A549 (cell line): ENCODE results near the gene PRKCE. TPM values are rescaled to one million over a fixed set of nuclear protein-coding genes. Genes with fewer than 3 reads are reported as not detected.

ENCODE experiments used
- ATAC-seq, 2 experiments: fragments of 200-7000 bp in 1 of 2; fragments of >200 bp in 1 of 2; cut with Nextera tagmentation in 1 of 2; cut with Tn5 transposase in 1 of 2; 3 replicates each; pipeline versions ENCODE4 v1.8.0 to v1.9.1; 2018 to 2020; ENCODE audit warnings: mild to moderate bottlenecking in 1 of 2, moderate library complexity in 1 of 2
- CTCF ChIA-PET: fragments of 300-600 bp; sonication (Branson Sonifier 250); formaldehyde crosslinking; extraction: SDS; loops from one replicate; lab custom pipeline; 2021; ENCODE audit warnings: antibody characterized with exemption, inconsistent platforms; lab: Yijun Ruan, JAX
- POLR2A ChIA-PET: fragments of 350-600 bp; formaldehyde crosslinking; extraction: SDS; loops from one replicate; lab custom pipeline; 2021; ENCODE audit warnings: antibody characterized with exemption, inconsistent platforms; lab: Yijun Ruan, JAX
- DNase-seq, 2 experiments: peaks; one replicate each; pipeline versions ENCODE4 v3.0.0 to v3.0.0-alpha.2; 2011 to 2016; ENCODE audit warnings: low read depth in 1 of 2, low spot score in 1 of 2
- FAIRE-seq: peaks from 2 replicates; lab custom pipeline; 2011; peaks lifted over from hg19 to GRCh38; lab: Jason Lieb, UNC
- H3K27ac ChIP-seq, 2 experiments: fragments of >200 bp; sonication (Bioruptor Twin); formaldehyde crosslinking; 3 replicates each; pipeline ENCODE4 v1.5.1; 2016 to 2017
- H3K4me1 ChIP-seq: fragments of >200 bp; sonication (Bioruptor Twin); formaldehyde crosslinking; 3 replicates; pipeline ENCODE4 v1.6.1; 2016
- H3K4me2 ChIP-seq: fragments of >200 bp; sonication (Bioruptor Twin); formaldehyde crosslinking; 3 replicates; pipeline ENCODE4 v1.6.1; 2016
- H3K4me3 ChIP-seq: fragments of >200 bp; sonication (Bioruptor Twin); formaldehyde crosslinking; 3 replicates; pipeline ENCODE4 v1.5.1; 2016
- H3K9me3 ChIP-seq: fragments of >200 bp; sonication (Bioruptor Twin); formaldehyde crosslinking; 3 replicates; pipeline ENCODE4 v1.6.1; 2016
- ATOH8 ChIP-seq: fragments of 250-450 bp; sonication (Bioruptor Pico); IDR thresholded peaks from 2 replicates; pipeline ENCODE4 v1.5.0; 2020; ENCODE audit warnings: low read depth, mild to moderate bottlenecking, moderate library complexity
- CBX2 ChIP-seq: fragments of 200-600 bp; sonication (generic); IDR thresholded peaks from 2 replicates; pipeline ENCODE4 v1.6.1; 2016; ENCODE audit warnings: low read depth, mild to moderate bottlenecking, borderline replicate concordance
- CBX8 ChIP-seq: fragments of 200-600 bp; sonication (generic); IDR thresholded peaks from 2 replicates; pipeline ENCODE4 v1.6.1; 2016
- CHD2 ChIP-seq: fragments of 150-350 bp; IDR thresholded peaks from 2 replicates; pipeline ENCODE4 v1.6.1; 2014; ENCODE audit warnings: low read length; ENCODE audit not compliant: partially characterized antibody
- EHF ChIP-seq: fragments of 250-450 bp; sonication (Bioruptor Pico); IDR thresholded peaks from 2 replicates; pipeline ENCODE4 v1.5.0; 2020; ENCODE audit warnings: mild to moderate bottlenecking
- EP300 ChIP-seq, 2 experiments: fragments of >200 bp; sonication (Bioruptor Twin); formaldehyde crosslinking; IDR thresholded peaks; 2 replicates in 1 of 2; 3 replicates in 1 of 2; pipeline ENCODE4 v1.6.1; 2016 to 2017
- ESRRA ChIP-seq: fragments of 150-350 bp; IDR thresholded peaks from 2 replicates; pipeline ENCODE4 v1.6.1; 2014; ENCODE audit warnings: mild to moderate bottlenecking, low read length, borderline replicate concordance
- FOXS1 ChIP-seq: fragments of 250-450 bp; sonication (Bioruptor Pico); IDR thresholded peaks from 2 replicates; pipeline ENCODE4 v1.5.0; 2020; ENCODE audit warnings: mild to moderate bottlenecking, moderate library complexity
- GATA3 ChIP-seq: IDR thresholded peaks from 2 replicates; pipeline ENCODE4 v1.6.1; 2012; ENCODE audit warnings: borderline replicate concordance
- HDAC2 ChIP-seq: fragments of 200-600 bp; sonication (generic); IDR thresholded peaks from 2 replicates; pipeline ENCODE4 v1.6.1; 2016
- HMGXB4 ChIP-seq: fragments of 250-450 bp; sonication (Bioruptor Pico); IDR thresholded peaks from 2 replicates; pipeline ENCODE4 v1.5.0; 2021; ENCODE audit warnings: mild to moderate bottlenecking, moderate library complexity, borderline replicate concordance
- HOXA7 ChIP-seq: fragments of 250-450 bp; sonication (Bioruptor Pico); IDR thresholded peaks from 2 replicates; pipeline ENCODE4 v1.5.0; 2020; ENCODE audit warnings: mild to moderate bottlenecking, moderate library complexity
- MAZ ChIP-seq: fragments of 150-350 bp; IDR thresholded peaks from 2 replicates; pipeline ENCODE4 v1.6.1; 2014; ENCODE audit warnings: antibody characterized with exemption, low read depth, low read length, borderline replicate concordance
- NFE2L2 ChIP-seq: fragments of 150-350 bp; conservative IDR thresholded peaks from 2 replicates; pipeline ENCODE4 v1.6.1; 2014; ENCODE audit warnings: low read length
- PHF8 ChIP-seq: fragments of 200-600 bp; sonication (generic); IDR thresholded peaks from 2 replicates; pipeline ENCODE4 v1.6.1; 2016; ENCODE audit warnings: low read depth, mild to moderate bottlenecking, antibody characterized with exemption, moderate library complexity, borderline replicate concordance
- POLR2AphosphoS2 ChIP-seq: conservative IDR thresholded peaks from 2 replicates; pipeline ENCODE4 v1.6.1; 2012; ENCODE audit warnings: low read length, improper control_type of control experiment, inconsistent platforms
- RCOR1 ChIP-seq: fragments of 150-350 bp; IDR thresholded peaks from 2 replicates; pipeline ENCODE4 v1.6.1; 2014; ENCODE audit warnings: antibody characterized with exemption, low read length, low read depth
- RFX5 ChIP-seq: fragments of 450-650 bp; IDR thresholded peaks from 2 replicates; pipeline ENCODE4 v1.7.1; 2014; ENCODE audit warnings: antibody characterized with exemption, mild to moderate bottlenecking, moderate library complexity
- TFCP2L1 ChIP-seq: fragments of 250-450 bp; sonication (Bioruptor Pico); IDR thresholded peaks from 2 replicates; pipeline ENCODE4 v1.5.0; 2021; ENCODE audit warnings: mild to moderate bottlenecking
- TP53 ChIP-seq: fragments of 250-450 bp; sonication (Bioruptor Pico); IDR thresholded peaks from 2 replicates; pipeline ENCODE4 v1.5.0; 2021; ENCODE audit warnings: mild to moderate bottlenecking, moderate library complexity
- USF2 ChIP-seq: fragments of 450-650 bp; IDR thresholded peaks from 2 replicates; pipeline ENCODE4 v1.6.1; 2014; ENCODE audit warnings: antibody characterized with exemption
- ZFP36 ChIP-seq: fragments of 450-650 bp; IDR thresholded peaks from 2 replicates; pipeline ENCODE4 v1.6.1; 2014; ENCODE audit warnings: borderline replicate concordance; ENCODE audit not compliant: partially characterized antibody
- ZNF302 ChIP-seq: fragments of 250-450 bp; sonication (Bioruptor Pico); IDR thresholded peaks from 2 replicates; pipeline ENCODE4 v1.9.0; 2021; ENCODE audit warnings: inconsistent platforms, mild to moderate bottlenecking, moderate library complexity
- ZSCAN20 ChIP-seq: fragments of 250-450 bp; sonication (Bioruptor Pico); IDR thresholded peaks from 2 replicates; pipeline ENCODE4 v1.8.0; 2022; ENCODE audit warnings: mild to moderate bottlenecking, moderate library complexity
- WGBS: methylation state at CpG from one replicate; pipeline ENCODE4 v1.1.6; 2017; ENCODE audit errors: missing lambda C conversion rate; 5-methylcytosine and 5-hydroxymethylcytosine counted together
- polyA plus RNA-seq, 4 experiments: library from polyadenylated mRNA; depleted of rRNA in 3 of 4; stranded (reverse); fragments of >200 nt; fragmentation: RNase III in 1 of 4; extraction: RNeasy Plus Mini Kit Qiagen cat#74134 plus additional on column Dnase treatment in 1 of 4; gene quantifications; 2 replicates in 3 of 4; 3 replicates in 1 of 4; pipeline ENCODE4 v1.2.3, GENCODE V29; 2011 to 2017

PRKCE gene
- polyA plus RNA-seq, 2 of the 4 experiments (the other 2 are of a cell fraction) = 11.5 to 12.0 TPM

- no peak for DNase-seq
- FAIRE-seq = no peak
- POLR2A ChIA-PET = interaction anchor here (0.6 kb wide), 1 partner anchor 806 kb away, joined by 3 read pairs; no protein-coding TSS in a partner anchor
- Histone ChIP-seq H3K9me3 (peaks cover 12% of the 10 kb centered on the region), H3K4me1 (no peaks in the 10 kb centered on the region), H3K27ac (no peak overlapping the region), H3K4me2 (no peak overlapping the region), H3K4me3 (no peak overlapping the region)
- ATAC-seq = no peak
- no peak for TF ChIP-seq CHD2
- TF ChIP-seq RCOR1 = no peak
- CTCF ChIA-PET = interaction anchor here (0.7 to 1.6 kb wide), 2 partner anchors 14 to 28 kb away, joined by 3 to 4 read pairs; no protein-coding TSS in a partner anchor
- 81% methylated on average over 12 of the region's 12 CpGs for WGBS
Observed at GRCh38 chr2:45743531-45744396, 92.3 kb downstream of the PRKCE start.

GRCh38 chr2:45745231-45745630 lies 93.8 kb downstream of the PRKCE start:
- TF ChIP-seq FOXS1 (CRISPR knock-in tag) = no peak
- TF ChIP-seq HMGXB4 (CRISPR knock-in tag) = no peak
- TF ChIP-seq ZNF302 (CRISPR knock-in tag) = no peak
- TF ChIP-seq RFX5 = no peak
- TF ChIP-seq EHF (CRISPR knock-in tag) = no peak
- no peak for TF ChIP-seq ZFP36
- TF ChIP-seq POLR2AphosphoS2 = no peak
- no peak for TF ChIP-seq NFE2L2
- TF ChIP-seq HOXA7 (CRISPR knock-in tag) = no peak
- no peak for TF ChIP-seq ZSCAN20 (CRISPR knock-in tag)
- TF ChIP-seq EP300 (IDR thresholded peaks at IDR 0.05) = no peak
- TF ChIP-seq CHD2 = no peak
- TF ChIP-seq MAZ = no peak
- no peak for TF ChIP-seq HDAC2
- no peak for TF ChIP-seq PHF8
- no peak for TF ChIP-seq RCOR1
- no peak for TF ChIP-seq USF2
- TF ChIP-seq ATOH8 (CRISPR knock-in tag) = no peak
- CTCF ChIA-PET = interaction anchor here (1.1 to 1.2 kb wide), 2 partner anchors 11 to 191 kb away, joined by 4 to 5 read pairs; no protein-coding TSS in a partner anchor
- DNase-seq (no peak), FAIRE-seq (no peak), ATAC-seq (peak in 1 of 2 experiments; percentile 30; a peak in 1 of 6 replicates)
- peaks cover 12% of the 10 kb centered on the region for H3K9me3 ChIP-seq
- no peak overlapping the region for H3K4me2 ChIP-seq
- no peaks in the 10 kb centered on the region for H3K4me1 ChIP-seq
- no peak overlapping the region for H3K4me3 ChIP-seq
- 73% methylated on average over 5 of the region's 5 CpGs for WGBS
- POLR2A ChIA-PET = no interaction called here
- no peak overlapping the region for H3K27ac ChIP-seq

GRCh38 chr2:45746888-45747287 lies 95.4 kb downstream of the PRKCE start:
- peaks cover 12% of the 10 kb centered on the region for H3K9me3 ChIP-seq
- no peak for DNase-seq
- TF ChIP-seq GATA3 (no peak), CHD2 (no peak), CBX8 (no peak), TFCP2L1 (CRISPR knock-in tag) (no peak), POLR2AphosphoS2 (no peak), TP53 (CRISPR knock-in tag) (no peak), ESRRA (no peak), FOXS1 (CRISPR knock-in tag) (no peak), CBX2 (no peak), MAZ (no peak), ZNF302 (CRISPR knock-in tag) (no peak)
- ChIA-PET CTCF (no interaction called here), POLR2A (no interaction called here)
- no peaks in the 10 kb centered on the region for H3K4me1 ChIP-seq
- 92% methylated on average over 4 of the region's 4 CpGs for WGBS
- no peak for FAIRE-seq
- no peak overlapping the region for H3K4me2 ChIP-seq
- no peak overlapping the region for H3K4me3 ChIP-seq
- H3K27ac ChIP-seq = no peak overlapping the region
- no peak for ATAC-seq
